ENCODE measurements around the gene CAMKK1.

- TF ChIP-seq CTCF (IDR thresholded peaks at IDR 0.05) (no peak), POLR2A (IDR thresholded peaks at IDR 0.05) (peak in 2 of 3 donors; percentile 31 to 35)
Observed at GRCh38 chr17:3894911-3895343, 2.1 kb upstream of the CAMKK1 start.
